ENCODE results near the gene MED9.

The MED9 gene

DNA sequence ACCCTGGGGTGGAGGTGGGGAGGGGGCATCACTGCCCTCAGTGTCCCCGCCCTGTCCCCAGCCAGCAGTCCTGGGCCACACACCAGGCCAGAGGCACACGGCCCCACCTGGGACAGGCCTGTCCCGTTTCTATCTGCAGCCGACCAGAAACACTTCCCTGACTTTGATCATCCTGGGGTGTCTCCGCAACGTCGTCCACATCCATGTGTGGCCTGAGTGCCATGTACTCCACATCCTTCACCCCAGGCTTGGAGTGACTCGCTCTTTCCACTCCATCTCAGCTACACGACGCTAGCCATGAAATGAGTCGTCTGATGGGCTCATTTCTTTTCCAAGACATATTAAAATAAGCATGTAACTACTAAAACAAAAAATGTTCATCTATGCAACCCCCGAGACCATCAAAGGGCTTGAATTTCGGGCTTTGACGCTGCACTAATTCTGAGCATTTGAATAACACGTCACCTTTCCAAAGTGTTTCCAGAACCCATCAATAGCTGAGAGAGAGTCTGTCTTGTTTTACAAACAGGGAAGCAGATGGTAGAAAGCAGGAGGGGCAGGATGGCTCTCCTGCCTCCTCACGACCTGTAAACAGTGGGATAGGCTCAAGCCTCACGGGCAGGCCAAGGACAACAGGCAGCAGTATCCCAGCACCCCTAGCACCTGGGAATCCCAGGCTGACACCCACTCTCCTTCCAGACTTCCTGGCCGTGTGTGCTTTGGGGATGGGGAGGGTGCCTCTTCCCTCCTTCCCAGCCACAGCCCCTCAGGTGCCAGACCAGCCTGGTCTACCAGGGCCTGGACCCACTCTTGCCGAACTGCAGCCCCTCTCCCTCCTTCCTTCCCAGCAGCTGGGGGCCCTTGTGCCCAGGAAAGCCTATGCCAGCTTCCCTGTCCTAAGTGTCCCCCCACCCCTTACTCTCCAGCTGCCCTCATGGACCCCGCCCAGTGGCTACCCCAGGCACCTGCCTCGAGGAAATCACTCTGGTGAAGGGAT lies 39.4 kb downstream of the MED9 start:
- no peak for DNase-seq (ENCODE audit: low read depth in 3 of 3)

- no peak for DNase-seq (ENCODE audit: low read depth in 3 of 3)
These were observed 40.3 kb downstream of the MED9 start for GRCh38 chr17:17516941-17517720.

- no peak for DNase-seq (ENCODE audit: low read depth in 3 of 3)
These were observed 41.2 kb downstream of the MED9 start for GRCh38 chr17:17518014-17518413.

DNA sequence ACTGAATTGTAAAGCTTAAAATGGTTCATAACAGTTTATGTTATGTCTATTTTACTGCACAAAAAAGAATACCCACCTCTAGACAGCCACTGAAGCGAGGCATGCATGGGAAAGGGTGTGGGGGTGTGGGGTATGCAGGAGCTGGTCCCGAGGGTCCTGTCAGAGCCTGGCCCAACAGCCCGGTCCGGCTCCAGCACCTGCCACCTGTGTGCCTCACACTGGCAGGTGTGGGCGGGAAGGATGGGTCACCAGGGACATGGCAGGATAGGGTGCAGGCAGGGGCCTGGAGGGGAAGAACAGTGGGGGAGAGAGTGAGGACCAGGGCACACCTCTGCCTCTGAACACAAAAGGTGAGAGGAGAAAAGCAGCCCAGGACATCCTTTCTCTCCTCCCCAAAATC lies 42.2 kb downstream of the MED9 start:
- DNase-seq (ENCODE audit: low read depth in 3 of 3) = no peak

DNA sequence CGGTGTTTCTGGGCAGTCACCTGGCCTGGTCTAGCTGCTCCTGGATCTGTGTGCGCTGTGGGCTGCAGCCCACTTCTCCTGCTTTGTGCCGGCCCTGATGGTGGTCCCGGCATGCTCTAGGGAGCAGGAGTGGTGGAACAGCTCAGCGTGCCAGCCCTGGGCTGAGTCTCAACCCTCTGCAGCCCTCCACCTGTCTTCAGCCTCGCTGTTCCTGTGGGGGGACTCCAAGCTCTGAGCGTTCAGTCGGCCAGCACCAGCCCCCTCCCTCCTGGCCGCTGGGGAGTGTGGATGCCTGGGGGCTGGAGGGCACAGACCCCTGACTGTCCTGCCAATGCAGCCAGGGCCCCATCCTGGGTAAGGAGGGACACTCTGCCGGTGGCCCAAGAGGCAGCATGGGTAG lies 43.1 kb downstream of the MED9 start:
- DNase-seq (ENCODE audit: low read depth in 3 of 3) = no peak

DNA sequence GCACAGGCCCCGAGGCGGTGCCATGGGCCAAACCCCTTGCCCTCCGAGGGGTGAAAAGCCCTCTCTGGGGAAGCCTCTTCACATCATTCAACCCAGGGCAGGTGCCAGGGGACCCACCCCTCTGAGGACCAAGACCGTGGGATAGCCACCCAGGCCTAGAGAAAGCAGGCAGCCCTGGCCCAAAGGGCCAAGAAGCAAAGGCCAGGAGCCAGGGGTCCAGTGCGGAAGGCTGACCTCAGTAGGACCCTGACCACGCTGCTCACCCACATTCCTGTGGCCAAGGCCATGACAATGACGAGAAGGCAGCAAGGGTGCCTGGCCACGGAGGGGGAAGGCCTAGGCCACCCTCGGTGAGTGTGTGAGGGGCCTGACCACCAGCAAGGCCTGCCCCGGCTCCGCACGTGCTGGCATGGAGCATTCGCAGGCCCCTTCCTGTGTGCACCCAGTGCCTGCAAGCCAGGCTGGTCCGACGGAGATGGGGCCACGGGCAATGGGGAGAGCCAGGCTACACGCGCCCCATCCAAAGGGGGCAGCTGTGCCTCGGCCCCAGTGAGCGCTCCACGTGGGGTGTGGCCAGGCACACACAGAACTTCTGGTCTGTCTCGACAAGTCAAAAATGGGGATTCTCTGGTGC lies 43.9 kb downstream of the MED9 start:
- DNase-seq (ENCODE audit: low read depth in 3 of 3) = no peak

GRCh38 chr17:17523001-17523730 lies 46.4 kb downstream of the MED9 start:
- DNase-seq (ENCODE audit: low read depth in 3 of 3) = no peak

- no peak for DNase-seq (ENCODE audit: low read depth in 3 of 3)
These were observed 47.1 kb downstream of the MED9 start for GRCh38 chr17:17523731-17524490.

GRCh38 chr17:17525311-17525710 lies 48.5 kb downstream of the MED9 start:
- DNase-seq (ENCODE audit: low read depth in 3 of 3) = no peak

GRCh38 chr17:17525956-17526355 lies 49.2 kb downstream of the MED9 start:
- DNase-seq (ENCODE audit: low read depth in 3 of 3) = no peak

DNA sequence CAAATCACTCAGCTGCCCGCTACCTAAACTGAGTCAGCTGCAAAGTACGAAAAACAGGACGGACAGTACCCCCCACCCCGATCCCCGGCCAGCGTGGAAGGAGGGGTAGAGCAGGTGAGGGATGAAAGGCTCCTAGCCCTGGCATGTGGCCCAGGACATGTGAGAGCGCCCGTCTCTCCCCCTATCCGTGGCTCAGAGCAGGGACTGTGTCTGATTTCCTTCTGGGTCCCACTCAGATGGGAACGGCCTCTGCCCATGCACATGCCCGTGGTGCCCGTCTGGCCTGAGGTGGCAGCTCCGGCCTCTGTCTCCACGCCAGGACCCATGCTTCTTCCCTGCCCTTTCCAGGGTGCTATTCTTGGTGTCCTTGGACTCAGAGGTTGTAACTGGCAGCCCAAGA lies 49.6 kb downstream of the MED9 start:
- no peak for DNase-seq (ENCODE audit: low read depth in 3 of 3)

- DNase-seq (ENCODE audit: low read depth in 3 of 3) = no peak
These were observed 50.7 kb downstream of the MED9 start for GRCh38 chr17:17527534-17527933.

DNA sequence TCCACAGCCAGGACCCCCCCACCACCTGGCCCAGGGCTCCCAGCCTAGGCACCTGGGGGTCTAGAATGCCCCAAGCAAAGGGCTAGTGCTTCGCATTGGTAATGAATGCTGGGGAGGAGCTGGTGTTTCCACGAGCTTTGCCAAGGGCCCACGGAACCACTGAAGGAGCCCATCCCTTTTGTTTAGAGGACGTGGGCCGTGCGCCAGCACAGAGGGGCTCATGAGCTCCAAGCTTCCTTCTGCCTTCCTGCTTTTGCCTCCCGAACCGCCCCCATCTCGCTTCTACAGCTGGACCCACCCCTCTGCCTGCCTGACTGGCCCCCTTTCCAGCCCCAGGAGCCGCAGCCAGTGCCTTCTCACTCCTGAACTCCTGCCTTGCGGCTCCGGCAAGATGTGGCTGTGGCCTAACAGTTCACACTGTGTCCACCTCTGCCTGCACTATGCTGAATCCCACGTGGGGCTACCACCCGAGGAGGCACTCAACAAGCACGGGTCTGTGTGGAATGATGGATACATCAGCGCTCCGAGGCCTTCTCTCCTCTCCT lies 51.2 kb downstream of the MED9 start:
- DNase-seq (ENCODE audit: low read depth in 3 of 3) = no peak

- no peak for DNase-seq (ENCODE audit: low read depth in 3 of 3)
These were observed 52.2 kb downstream of the MED9 start for GRCh38 chr17:17528696-17529652.

DNA sequence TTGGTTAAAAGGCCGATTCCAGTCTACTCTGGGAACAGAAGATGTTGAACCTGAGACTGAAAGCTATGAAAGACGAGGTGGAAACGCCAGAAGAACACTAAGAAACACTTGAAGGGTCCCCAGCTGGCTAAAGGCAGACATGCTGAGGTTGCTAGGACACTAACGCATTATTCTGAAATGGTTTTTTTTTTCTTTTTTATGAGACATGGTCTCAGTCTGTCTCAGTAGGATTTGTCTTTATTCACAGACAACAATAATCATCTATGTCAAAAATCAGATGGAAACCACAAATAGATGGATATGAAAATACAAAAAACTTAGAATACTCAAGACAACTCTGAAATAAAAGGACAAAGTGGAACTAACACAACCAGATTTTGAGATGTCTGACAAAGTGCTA lies 54.4 kb downstream of the MED9 start:
- no peak for DNase-seq (ENCODE audit: low read depth in 3 of 3)

DNA sequence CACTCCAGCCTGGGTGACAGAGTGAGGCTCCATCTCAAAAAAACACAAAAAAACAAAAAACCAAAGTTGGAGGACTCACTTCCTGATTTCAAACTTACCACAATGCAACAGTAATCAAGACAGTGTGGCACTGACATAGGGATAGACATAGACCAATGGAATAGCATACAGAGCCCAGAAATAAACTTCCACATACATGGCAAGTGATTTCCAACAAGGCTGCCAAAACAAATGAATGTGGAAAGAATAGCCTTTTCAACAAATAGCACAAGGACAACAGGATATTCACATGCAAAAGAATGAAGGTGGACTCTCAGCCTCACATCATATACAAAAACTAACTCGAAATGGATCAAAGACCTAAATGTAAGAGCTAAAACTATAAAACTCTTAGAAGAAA lies 56.2 kb downstream of the MED9 start:
- DNase-seq (ENCODE audit: low read depth in 3 of 3) = no peak

- DNase-seq (ENCODE audit: low read depth in 3 of 3) = no peak
These were observed 57.2 kb downstream of the MED9 start for GRCh38 chr17:17533901-17534441.

- no peak for DNase-seq (ENCODE audit: low read depth in 3 of 3)
These were observed 59.2 kb downstream of the MED9 start for GRCh38 chr17:17535957-17536356.

GRCh38 chr17:17536702-17537101 lies 59.9 kb downstream of the MED9 start:
- DNase-seq (ENCODE audit: low read depth in 3 of 3) = no peak

Data from stimulated activated CD4-positive, alpha-beta T cell treated with anti-CD3 and anti-CD28 coated beads, TNF-alpha, amount 100 ng/mL, for 4 hours (primary cell).